Activated CD8-positive, alpha-beta memory T cell treated with anti-CD3 and anti-CD28 coated beads for 4 hours (primary cell): Measurements from ENCODE around the gene CIBAR2.

Experiments
- DNase-seq, 2 donors: peaks; one replicate each; pipeline ENCODE4 v3.0.0-alpha.2; 2020; ENCODE audit warnings: low read depth in 2 of 2

CIBAR2 gene

GRCh38 chr16:85144026-85144915 lies 32.0 kb upstream of the CIBAR2 start:
- DNase-seq = no peak

GRCh38 chr16:85142771-85143211 lies 30.5 kb upstream of the CIBAR2 start:
- DNase-seq = no peak

- DNase-seq = no peak
Measured at GRCh38 chr16:85142129-85142513, 29.8 kb upstream of the CIBAR2 start.

- DNase-seq = no peak
Measured at GRCh38 chr16:85141491-85142128, 29.3 kb upstream of the CIBAR2 start.

- DNase-seq = no peak
Measured at GRCh38 chr16:85140455-85141012, 28.3 kb upstream of the CIBAR2 start.

- no peak for DNase-seq
Measured at GRCh38 chr16:85139881-85140339, 27.6 kb upstream of the CIBAR2 start.

- no peak for DNase-seq
Measured at GRCh38 chr16:85138825-85139627, 26.8 kb upstream of the CIBAR2 start.

- DNase-seq = no peak
Measured at GRCh38 chr16:85138073-85138824, 26.0 kb upstream of the CIBAR2 start.

- no peak for DNase-seq
Measured at GRCh38 chr16:85137323-85138072, 25.2 kb upstream of the CIBAR2 start.

- no peak for DNase-seq
Measured at GRCh38 chr16:85136702-85137322, 24.5 kb upstream of the CIBAR2 start.

GRCh38 chr16:85136213-85136701 lies 24.0 kb upstream of the CIBAR2 start:
- no peak for DNase-seq

GRCh38 chr16:85134789-85135142 lies 22.5 kb upstream of the CIBAR2 start:
- no peak for DNase-seq

GRCh38 chr16:85134076-85134788 lies 22.0 kb upstream of the CIBAR2 start:
- DNase-seq = no peak

GRCh38 chr16:85133290-85133599 lies 21.0 kb upstream of the CIBAR2 start:
- DNase-seq = no peak

- no peak for DNase-seq
Measured at GRCh38 chr16:85132456-85133289, 20.4 kb upstream of the CIBAR2 start.

- DNase-seq = no peak
Measured at GRCh38 chr16:85130705-85131028, 18.4 kb upstream of the CIBAR2 start.

- DNase-seq = no peak
Measured at GRCh38 chr16:85129876-85130704, 17.8 kb upstream of the CIBAR2 start.
